HK-2 (cell line): ENCODE results near the gene CPT2.

Experiments
- DNase-seq: peaks from one replicate; pipeline ENCODE4 v3.0.0-alpha.2; 2018; ENCODE audit not compliant: unreplicated experiment

Gene CPT2

GRCh38 chr1:53218201-53218600 lies 21.6 kb downstream of the CPT2 start:
- DNase-seq = no peak

- no peak for DNase-seq
Observed at GRCh38 chr1:53219711-53220110, 23.1 kb downstream of the CPT2 start.

GRCh38 chr1:53220171-53220961 lies 23.7 kb downstream of the CPT2 start, which contains the start of gene CZIB:
Gene CZIB, minus strand, starts transcription at chr1:53220634. Its CDS starts 59 bp downstream, at chr1:53220575.
- peak; percentile 93 for DNase-seq

GRCh38 chr1:53220962-53221286 lies 24.3 kb downstream of the CPT2 start:
- no peak for DNase-seq

- DNase-seq = no peak
Observed at GRCh38 chr1:53237638-53238037, 41.0 kb downstream of the CPT2 start.

GRCh38 chr1:53238197-53239155 lies 41.9 kb downstream of the CPT2 start, which contains the start of gene MAGOH:
Gene MAGOH, minus strand, starts transcription at chr1:53238518. Its CDS starts 70 bp downstream, at chr1:53238448.
- peak; percentile 91 for DNase-seq

- DNase-seq = no peak
Observed at GRCh38 chr1:53241828-53242227, 45.2 kb downstream of the CPT2 start.

- DNase-seq = no peak
Observed at GRCh38 chr1:53242381-53242780, 45.8 kb downstream of the CPT2 start.

GRCh38 chr1:53244141-53244540 lies 47.5 kb downstream of the CPT2 start:
- DNase-seq = no peak

GRCh38 chr1:53246261-53247134 lies 49.9 kb downstream of the CPT2 start:
- DNase-seq = no peak

GRCh38 chr1:53249706-53250105 lies 53.1 kb downstream of the CPT2 start:
- DNase-seq = no peak

GRCh38 chr1:53250325-53250724 lies 53.7 kb downstream of the CPT2 start:
- DNase-seq = no peak

GRCh38 chr1:53254011-53254640 lies 57.5 kb downstream of the CPT2 start:
- DNase-seq = no peak

GRCh38 chr1:53255031-53255430 lies 58.4 kb downstream of the CPT2 start:
- no peak for DNase-seq

GRCh38 chr1:53256511-53257453 lies 60.2 kb downstream of the CPT2 start:
- no peak for DNase-seq

GRCh38 chr1:53257454-53258081 lies 60.9 kb downstream of the CPT2 start:
- DNase-seq = no peak

- DNase-seq = no peak
Observed at GRCh38 chr1:53258216-53258615, 61.6 kb downstream of the CPT2 start.

GRCh38 chr1:53259932-53260331 lies 63.3 kb downstream of the CPT2 start:
- DNase-seq = no peak

GRCh38 chr1:53260631-53261247 lies 64.1 kb downstream of the CPT2 start:
- no peak for DNase-seq
